ENCODE measurements around the gene ACACA.

- no peak for TF ChIP-seq CTCF (IDR thresholded peaks at IDR 0.05)
- TF ChIP-seq POLR2A (IDR thresholded peaks at IDR 0.05): no peak
- TF ChIP-seq EP300 (IDR thresholded peaks at IDR 0.05): no peak
Measured at GRCh38 chr17:37212179-37212578, 194.5 kb downstream of the ACACA start.

All from tibial nerve (tissue), 4 donors.